Activated naive CD8-positive, alpha-beta T cell treated with anti-CD3 and anti-CD28 coated beads, Interleukin-2, amount 50 U/mL, for 24 hours (primary cell): ENCODE data around the gene TRAF3IP1.

ENCODE experiments used
- ATAC-seq: fragments of 150-1000 bp; cut with Tn5 transposase; one replicate; pipeline ENCODE4 v1.10.0; 2021
- DNase-seq: peaks from one replicate; pipeline ENCODE4 v3.0.0; 2021
- H3K27ac Mint-ChIP-seq: one replicate; pipeline ENCODE4 v1.8.0; 2021; ENCODE audit warnings: mild to moderate bottlenecking, mixed read lengths
- H3K27me3 Mint-ChIP-seq: one replicate; pipeline ENCODE4 v1.8.0; 2021; ENCODE audit warnings: mixed read lengths
- H3K36me3 Mint-ChIP-seq: one replicate; pipeline ENCODE4 v1.8.0; 2021; ENCODE audit warnings: low read depth, mixed read lengths
- H3K4me1 Mint-ChIP-seq: one replicate; pipeline ENCODE4 v1.8.0; 2021; ENCODE audit warnings: mixed read lengths
- H3K4me3 Mint-ChIP-seq: one replicate; pipeline ENCODE4 v1.8.0; 2021; ENCODE audit warnings: mild to moderate bottlenecking, moderate library complexity, mixed read lengths
- H3K9me3 Mint-ChIP-seq: one replicate; pipeline ENCODE4 v1.8.0; 2021; ENCODE audit warnings: mixed read lengths

Gene TRAF3IP1

DNA sequence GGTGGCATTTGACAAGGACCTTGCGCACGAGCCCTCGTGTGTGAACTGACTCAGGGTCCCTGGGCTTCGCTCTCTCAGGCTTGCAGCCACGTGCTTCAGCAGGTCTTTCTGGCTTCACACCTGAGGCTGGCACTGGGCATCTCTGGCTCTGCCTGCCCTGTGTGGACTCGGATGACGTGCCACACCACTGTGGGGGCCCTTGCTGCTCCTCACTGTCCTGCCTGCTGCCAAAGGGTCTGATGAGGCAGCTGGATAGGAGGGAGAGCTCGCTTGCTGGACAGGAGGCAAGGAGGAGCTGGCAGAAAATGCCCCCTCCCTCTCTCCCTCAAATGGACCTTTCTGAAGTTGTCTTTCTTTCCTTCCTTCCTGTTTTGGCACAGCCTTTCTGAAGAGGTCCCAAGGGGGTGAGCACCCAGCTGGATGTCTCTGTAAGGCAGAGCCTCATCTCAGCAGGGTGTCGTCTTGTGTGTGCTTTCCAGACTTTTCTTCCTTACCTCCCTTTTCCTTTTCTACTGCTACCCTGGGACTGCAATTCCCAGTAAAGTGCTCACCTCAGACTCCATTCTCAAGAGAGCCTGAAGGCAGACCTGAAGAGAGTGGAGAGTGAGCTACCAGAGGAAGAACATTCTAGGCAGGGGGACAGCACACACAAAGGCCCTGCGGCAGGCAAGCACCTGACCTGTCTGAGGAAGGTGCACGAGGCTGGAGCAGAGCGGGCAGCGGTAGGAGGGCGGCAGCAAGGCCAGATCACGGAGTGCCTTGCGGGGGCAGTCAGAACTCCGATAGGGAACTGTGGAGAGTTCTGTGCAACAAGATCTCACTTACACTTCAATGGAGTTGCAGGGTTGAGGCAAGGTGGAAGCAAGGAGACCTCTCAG is 37.2 kb upstream of the TRAF3IP1 start:
- no peaks in the 10 kb centered on the region for H3K9me3 Mint-ChIP-seq
- no peak overlapping the region for H3K4me3 Mint-ChIP-seq
- DNase-seq: no peak
- no peak for ATAC-seq
- H3K36me3 Mint-ChIP-seq: no peaks in the 10 kb centered on the region
- no peak overlapping the region for H3K27ac Mint-ChIP-seq
- H3K4me1 Mint-ChIP-seq: peaks cover 37% of the 10 kb centered on the region
- no peaks in the 10 kb centered on the region for H3K27me3 Mint-ChIP-seq

GRCh38 chr2:238284802-238285515 is 35.4 kb upstream of the TRAF3IP1 start:
- Mint-ChIP-seq H3K4me3 (no peak overlapping the region), H3K27ac (no peak overlapping the region), H3K27me3 (no peaks in the 10 kb centered on the region), H3K36me3 (no peaks in the 10 kb centered on the region), H3K4me1 (peaks cover 45% of the 10 kb centered on the region), H3K9me3 (no peaks in the 10 kb centered on the region)
- DNase-seq (no peak), ATAC-seq (no peak)

GRCh38 chr2:238285653-238286082 is 34.6 kb upstream of the TRAF3IP1 start:
- DNase-seq (no peak), ATAC-seq (no peak)
- Mint-ChIP-seq H3K4me1 (peaks cover 48% of the 10 kb centered on the region), H3K36me3 (no peaks in the 10 kb centered on the region), H3K27me3 (no peaks in the 10 kb centered on the region), H3K4me3 (no peak overlapping the region), H3K9me3 (no peaks in the 10 kb centered on the region), H3K27ac (no peak overlapping the region)

GRCh38 chr2:238286095-238286494 is 34.2 kb upstream of the TRAF3IP1 start:
- Mint-ChIP-seq H3K4me1 (peaks cover 47% of the 10 kb centered on the region), H3K27me3 (no peaks in the 10 kb centered on the region), H3K4me3 (no peak overlapping the region), H3K36me3 (no peaks in the 10 kb centered on the region), H3K9me3 (no peaks in the 10 kb centered on the region), H3K27ac (no peak overlapping the region)
- ATAC-seq: no peak
- no peak for DNase-seq

- no peaks in the 10 kb centered on the region for H3K27me3 Mint-ChIP-seq
- DNase-seq (no peak), ATAC-seq (no peak)
- H3K4me1 Mint-ChIP-seq: peaks cover 47% of the 10 kb centered on the region
- H3K4me3 Mint-ChIP-seq: peak overlapping the region; percentile 82
- no peaks in the 10 kb centered on the region for H3K9me3 Mint-ChIP-seq
- H3K36me3 Mint-ChIP-seq: no peaks in the 10 kb centered on the region
- H3K27ac Mint-ChIP-seq: peak overlapping the region; percentile 82
Observed at GRCh38 chr2:238286551-238286950, 33.8 kb upstream of the TRAF3IP1 start.

DNA sequence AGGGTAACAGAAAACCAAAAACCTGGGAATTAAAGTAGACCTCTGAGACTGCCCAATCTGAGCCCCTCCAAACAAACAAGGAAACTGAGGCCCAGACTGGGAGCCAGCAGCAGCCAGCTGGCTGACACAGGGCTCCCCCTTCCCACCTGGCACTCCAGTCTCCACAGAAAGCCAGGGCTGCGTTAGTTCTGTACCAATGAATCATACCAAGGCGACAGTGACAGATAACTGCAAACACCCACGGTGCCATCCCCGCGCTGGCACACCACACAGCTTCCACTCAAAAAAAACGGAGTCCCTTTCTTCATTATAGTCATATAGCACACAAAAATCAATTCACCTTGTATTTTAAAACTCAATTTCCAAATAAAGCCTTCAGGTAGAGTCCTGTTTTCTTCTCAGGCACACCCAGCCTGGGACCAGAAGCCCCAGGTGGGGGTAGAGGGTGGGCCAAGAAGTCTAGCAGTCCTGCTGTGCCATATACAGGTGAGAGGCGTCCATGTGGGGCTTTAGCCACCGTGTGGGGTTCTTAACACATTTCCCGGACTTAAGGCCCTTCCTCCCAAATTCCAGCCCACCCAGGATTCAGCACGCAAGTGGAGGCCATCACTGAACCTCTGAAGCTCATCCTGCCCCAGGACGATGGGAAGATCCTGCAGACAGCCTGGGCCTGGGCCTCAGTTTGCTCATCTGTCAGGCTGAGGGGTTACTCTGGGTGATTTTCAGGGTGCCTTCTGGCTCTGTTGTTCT is 33.2 kb upstream of the TRAF3IP1 start:
- H3K4me1 Mint-ChIP-seq: peaks cover 44% of the 10 kb centered on the region
- H3K27me3 Mint-ChIP-seq: no peaks in the 10 kb centered on the region
- no peaks in the 10 kb centered on the region for H3K36me3 Mint-ChIP-seq
- peak overlapping the region; percentile 82 for H3K4me3 Mint-ChIP-seq
- DNase-seq: peak; percentile 27
- H3K27ac Mint-ChIP-seq: peak overlapping the region; percentile 82
- no peaks in the 10 kb centered on the region for H3K9me3 Mint-ChIP-seq
- no peak for ATAC-seq

GRCh38 chr2:238287737-238288649 is 32.3 kb upstream of the TRAF3IP1 start, which contains the start of gene PER2:
Gene PER2 (minus strand): TSS chr2:238288610. CDS start chr2:238277936, 10,674 bp downstream.
- Mint-ChIP-seq H3K27me3 (no peaks in the 10 kb centered on the region), H3K9me3 (no peaks in the 10 kb centered on the region), H3K4me1 (peaks cover 41% of the 10 kb centered on the region), H3K4me3 (peak within 1 kb of the TSS; percentile 90), H3K27ac (peak within 1 kb of the TSS; percentile 97), H3K36me3 (no peaks in the 10 kb centered on the region)
- ATAC-seq (peak; percentile 25), DNase-seq (peak; percentile 55)

DNA sequence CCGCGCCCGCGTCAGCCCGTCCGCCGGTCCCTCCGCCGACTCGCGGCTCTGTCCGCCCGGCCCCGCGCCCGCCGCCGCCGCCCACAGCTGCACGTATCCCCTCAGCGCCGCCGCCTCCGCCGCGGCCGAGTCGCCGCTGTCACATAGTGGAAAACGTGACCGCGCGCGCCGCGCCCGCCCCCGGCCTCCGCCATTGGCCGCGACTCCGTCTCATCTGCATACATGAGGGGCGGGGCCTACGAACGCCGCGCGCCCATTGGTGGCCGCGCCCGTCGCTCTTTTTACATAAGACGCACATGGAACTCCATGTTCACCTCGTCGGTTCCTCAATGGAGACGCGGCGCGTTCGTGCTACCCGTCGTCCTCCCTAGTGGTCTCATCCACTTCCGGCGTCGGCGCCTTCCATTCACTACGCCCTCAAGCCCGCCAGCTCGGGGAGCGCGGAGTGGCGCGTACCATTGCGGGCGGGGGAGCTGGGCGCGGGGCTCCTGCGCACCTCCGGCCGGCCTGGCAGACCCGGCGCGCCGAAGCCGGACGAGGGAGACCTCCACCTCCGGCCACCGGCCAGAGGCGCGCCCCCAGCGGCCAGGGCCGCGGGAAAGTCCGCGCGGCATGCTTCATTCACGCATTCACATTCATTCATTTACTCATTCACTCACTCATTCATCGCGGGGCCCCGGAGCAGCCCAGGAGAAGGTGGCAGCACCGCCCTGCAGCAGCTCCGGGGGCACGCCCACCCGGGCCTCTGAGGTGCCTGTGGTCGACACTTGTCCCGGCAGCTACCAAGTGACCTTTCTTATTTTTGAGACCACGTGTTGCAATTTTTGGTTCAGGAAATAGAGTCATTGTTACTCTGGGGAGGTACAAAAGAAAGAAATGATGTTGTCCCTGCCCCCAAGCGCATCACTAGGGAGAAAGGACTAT is 31.4 kb upstream of the TRAF3IP1 start:
- peak; percentile 81 for ATAC-seq
- Mint-ChIP-seq H3K27me3 (no peaks in the 10 kb centered on the region), H3K4me3 (peak overlapping the region; percentile 90), H3K4me1 (peaks cover 36% of the 10 kb centered on the region), H3K36me3 (no peaks in the 10 kb centered on the region), H3K9me3 (no peaks in the 10 kb centered on the region), H3K27ac (peak overlapping the region; percentile 97)
- peak; percentile 98 for DNase-seq

- DNase-seq (no peak), ATAC-seq (no peak)
- Mint-ChIP-seq H3K9me3 (no peaks in the 10 kb centered on the region), H3K4me1 (peaks cover 32% of the 10 kb centered on the region), H3K36me3 (no peaks in the 10 kb centered on the region), H3K4me3 (peak overlapping the region; percentile 90), H3K27ac (peak overlapping the region; percentile 97), H3K27me3 (no peaks in the 10 kb centered on the region)
Observed at GRCh38 chr2:238289574-238289973, 30.7 kb upstream of the TRAF3IP1 start.

- H3K27ac Mint-ChIP-seq: peak overlapping the region; percentile 97
- ATAC-seq (no peak), DNase-seq (peak; percentile 45)
- no peaks in the 10 kb centered on the region for H3K36me3 Mint-ChIP-seq
- peaks cover 31% of the 10 kb centered on the region for H3K4me1 Mint-ChIP-seq
- no peaks in the 10 kb centered on the region for H3K9me3 Mint-ChIP-seq
- peaks cover 1% of the 10 kb centered on the region for H3K27me3 Mint-ChIP-seq
- peak overlapping the region; percentile 90 for H3K4me3 Mint-ChIP-seq
Observed at GRCh38 chr2:238290091-238290509, 30.2 kb upstream of the TRAF3IP1 start.

DNA sequence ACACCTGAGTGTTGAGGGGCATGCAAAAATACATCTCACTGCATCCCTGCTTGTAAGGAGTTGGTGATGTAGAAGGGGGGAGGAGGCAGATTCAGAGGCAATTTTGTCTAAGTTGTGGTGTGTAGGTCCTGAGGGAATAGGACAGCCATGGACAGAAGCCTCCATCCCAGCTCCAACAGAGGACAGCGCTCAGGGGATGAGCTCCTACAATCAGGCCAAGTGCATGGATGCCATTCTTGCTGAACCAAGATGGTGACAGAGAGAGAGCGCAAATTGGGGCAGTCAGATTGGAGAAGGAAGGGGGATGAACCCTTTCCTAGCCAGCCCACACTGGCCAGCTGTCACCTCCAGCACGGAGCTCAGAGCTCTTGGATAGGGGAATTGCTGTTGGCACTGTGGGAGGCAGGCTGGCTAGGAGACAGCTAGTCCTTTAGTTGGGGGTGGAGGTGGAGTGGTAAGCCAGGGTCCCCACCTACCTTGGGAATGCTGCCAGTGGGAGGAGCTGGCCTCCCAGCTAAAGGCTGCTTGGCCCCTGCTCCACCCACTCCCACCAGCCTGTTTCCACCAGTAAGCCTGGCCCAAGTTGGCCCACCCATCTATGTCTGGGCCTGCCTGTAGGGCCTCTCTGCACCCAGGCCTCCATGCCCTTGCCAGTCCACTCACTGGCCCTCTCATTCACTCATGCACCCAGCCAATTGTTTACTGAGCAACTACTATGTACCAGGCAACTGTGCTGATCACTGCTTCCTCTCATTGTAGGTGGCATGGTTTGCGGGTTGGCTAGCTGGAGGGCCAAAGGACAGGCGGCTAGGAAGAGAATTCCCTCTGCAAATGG is 29.4 kb upstream of the TRAF3IP1 start:
- H3K4me3 Mint-ChIP-seq: no peak overlapping the region
- no peak for DNase-seq
- ATAC-seq: no peak
- H3K27ac Mint-ChIP-seq: no peak overlapping the region
- H3K27me3 Mint-ChIP-seq: peaks cover 7% of the 10 kb centered on the region
- peaks cover 28% of the 10 kb centered on the region for H3K4me1 Mint-ChIP-seq
- H3K36me3 Mint-ChIP-seq: no peaks in the 10 kb centered on the region
- no peaks in the 10 kb centered on the region for H3K9me3 Mint-ChIP-seq

GRCh38 chr2:238291550-238292281 is 28.6 kb upstream of the TRAF3IP1 start:
- Mint-ChIP-seq H3K27ac (no peak overlapping the region), H3K4me3 (no peak overlapping the region), H3K27me3 (peaks cover 7% of the 10 kb centered on the region), H3K9me3 (no peaks in the 10 kb centered on the region), H3K4me1 (peaks cover 25% of the 10 kb centered on the region), H3K36me3 (no peaks in the 10 kb centered on the region)
- no peak for ATAC-seq
- DNase-seq: no peak
